Stimulated activated naive CD4-positive, alpha-beta T cell treated with Interleukin-2 at 50 U/mL for 16 hours (primary cell): ENCODE data around the gene ADRB1.

Experiments used
- DNase-seq: peaks from one replicate; lab custom pipeline; 2025; lab: John Stamatoyannopoulos, UW

Gene ADRB1

DNA sequence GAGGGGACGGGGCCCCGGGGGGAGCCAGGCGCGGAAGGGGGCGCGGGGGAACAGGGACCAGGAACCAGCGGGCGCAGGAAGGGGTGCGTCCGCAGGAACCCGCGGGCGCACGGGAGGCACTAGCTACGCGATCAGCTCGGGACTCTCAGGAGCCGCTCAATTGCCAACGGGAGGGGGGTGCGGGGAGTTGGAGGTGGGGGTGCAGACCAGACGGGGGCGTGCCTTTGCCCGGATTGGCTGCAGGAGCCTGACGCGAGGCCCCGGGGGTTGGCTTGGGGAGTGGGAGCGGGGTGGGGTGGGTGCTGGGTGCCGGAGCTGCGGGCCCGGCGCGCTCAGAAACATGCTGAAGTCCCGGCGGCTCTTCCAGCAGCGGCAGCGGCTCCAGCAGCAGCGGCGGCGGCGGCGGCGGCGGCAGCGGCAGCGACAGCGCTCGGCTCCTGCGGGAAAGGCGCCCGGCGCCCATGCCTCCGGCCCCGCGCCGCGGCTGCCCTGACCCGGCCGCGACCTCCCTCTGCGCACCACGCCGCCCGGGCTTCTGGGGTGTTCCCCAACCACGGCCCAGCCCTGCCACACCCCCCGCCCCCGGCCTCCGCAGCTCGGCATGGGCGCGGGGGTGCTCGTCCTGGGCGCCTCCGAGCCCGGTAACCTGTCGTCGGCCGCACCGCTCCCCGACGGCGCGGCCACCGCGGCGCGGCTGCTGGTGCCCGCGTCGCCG lies at the start of gene ADRB1:
Gene ADRB1, plus strand, starts transcription at position 335 of the 715 bp plus-strand sequence. Its CDS starts 267 bp downstream, at position 602.
- no peak for DNase-seq

DNA sequence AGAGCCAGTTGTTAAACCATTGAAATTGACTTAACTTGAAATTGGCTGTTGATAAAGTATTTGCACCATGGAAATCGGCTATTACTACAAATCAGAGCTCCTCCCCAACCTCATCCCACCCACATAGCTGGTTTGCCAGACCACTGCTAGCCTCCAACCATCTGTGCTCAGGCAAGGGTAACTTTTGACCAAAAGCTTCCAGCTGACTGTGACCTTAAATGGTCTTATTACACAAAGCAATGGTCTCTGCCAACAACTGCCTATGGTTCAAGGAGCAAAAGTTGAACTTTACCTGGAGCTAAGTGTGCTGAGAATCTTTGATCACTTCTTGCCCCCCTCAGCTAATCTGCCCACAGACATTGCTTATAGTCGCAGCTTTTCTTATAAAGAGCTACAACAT lies 48.5 kb upstream of the ADRB1 start:
- no peak for DNase-seq

DNA sequence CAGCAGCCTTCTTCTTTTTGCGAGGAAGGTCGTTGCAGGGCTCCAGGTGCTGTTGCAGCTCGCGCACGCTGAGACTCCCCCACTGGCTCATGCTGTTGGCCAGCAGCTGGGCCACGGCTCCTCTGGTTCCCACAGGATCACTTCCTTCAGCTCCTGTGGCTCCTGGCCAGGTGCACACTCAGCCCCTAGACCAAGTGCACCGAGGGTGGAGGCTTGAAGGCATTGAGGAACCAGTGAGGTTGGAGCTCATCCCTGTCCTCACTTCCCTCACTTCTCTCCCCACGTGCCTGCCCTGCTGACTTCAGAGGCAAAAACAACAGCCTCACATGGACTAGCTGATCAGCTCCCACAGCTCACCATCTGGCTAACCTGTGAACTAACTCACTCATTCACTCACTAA lies 46.2 kb upstream of the ADRB1 start:
- no peak for DNase-seq

GRCh38 chr10:113999531-113999930 lies 44.1 kb upstream of the ADRB1 start:
- no peak for DNase-seq

GRCh38 chr10:114000457-114001010 lies 43.1 kb upstream of the ADRB1 start:
- no peak for DNase-seq

- no peak for DNase-seq
Observed at GRCh38 chr10:114002422-114002821, 41.2 kb upstream of the ADRB1 start.

- no peak for DNase-seq
Observed at GRCh38 chr10:114003161-114003941, 40.3 kb upstream of the ADRB1 start.

DNA sequence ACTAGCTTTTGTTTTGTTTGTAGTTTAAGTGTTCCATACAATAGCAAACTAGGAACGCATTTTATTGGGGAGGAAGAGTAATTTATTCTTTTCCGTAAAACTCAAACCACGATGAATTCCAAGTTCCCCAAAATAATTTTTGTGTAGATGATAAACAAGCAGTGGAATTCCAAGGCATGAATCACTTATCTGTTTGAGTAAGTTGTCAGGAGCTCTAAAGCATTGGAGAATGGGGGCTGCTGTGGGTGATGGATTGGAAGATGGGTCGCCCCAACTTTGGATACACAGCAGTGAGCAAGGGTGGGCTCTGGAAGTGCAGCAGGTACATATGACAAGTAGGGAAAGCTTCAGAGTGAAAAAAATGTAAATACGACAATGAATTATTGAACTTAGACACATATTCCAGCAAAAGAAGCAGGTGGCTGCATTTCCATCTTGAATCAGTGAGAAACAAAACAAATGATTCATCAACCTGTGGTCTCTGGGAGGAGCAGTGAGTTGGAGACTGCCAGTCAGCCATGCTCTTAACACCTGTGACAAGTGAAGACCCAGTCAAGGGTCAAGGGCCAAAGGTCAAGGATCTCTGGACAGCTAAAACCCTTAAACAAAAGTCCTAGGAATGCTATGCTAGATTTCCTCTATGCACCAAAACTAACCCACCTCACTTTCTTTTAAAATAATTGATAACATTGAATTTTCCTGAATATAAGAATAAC lies 34.2 kb upstream of the ADRB1 start:
- no peak for DNase-seq

GRCh38 chr10:114010316-114010715 lies 33.4 kb upstream of the ADRB1 start:
- no peak for DNase-seq

GRCh38 chr10:114012650-114013049 lies 31.0 kb upstream of the ADRB1 start:
- DNase-seq = no peak

DNA sequence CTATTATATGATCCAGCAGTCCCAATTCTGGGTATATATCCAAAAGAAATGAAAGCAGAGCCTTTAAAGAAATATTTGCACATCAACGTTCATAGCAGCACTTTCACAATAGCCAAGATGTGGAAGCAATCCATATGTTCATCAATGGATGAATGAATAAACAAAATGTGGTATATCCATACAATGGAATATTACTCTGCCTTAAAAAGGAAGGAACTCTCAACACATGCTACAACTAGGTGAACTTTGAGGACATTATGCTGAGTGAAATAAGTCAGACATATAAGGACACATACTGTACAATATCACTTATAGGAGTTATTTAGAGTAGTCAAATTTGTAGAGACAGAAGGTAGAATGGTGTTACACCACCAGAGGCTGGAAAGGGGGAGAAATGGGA lies 28.0 kb upstream of the ADRB1 start:
- no peak for DNase-seq

DNA sequence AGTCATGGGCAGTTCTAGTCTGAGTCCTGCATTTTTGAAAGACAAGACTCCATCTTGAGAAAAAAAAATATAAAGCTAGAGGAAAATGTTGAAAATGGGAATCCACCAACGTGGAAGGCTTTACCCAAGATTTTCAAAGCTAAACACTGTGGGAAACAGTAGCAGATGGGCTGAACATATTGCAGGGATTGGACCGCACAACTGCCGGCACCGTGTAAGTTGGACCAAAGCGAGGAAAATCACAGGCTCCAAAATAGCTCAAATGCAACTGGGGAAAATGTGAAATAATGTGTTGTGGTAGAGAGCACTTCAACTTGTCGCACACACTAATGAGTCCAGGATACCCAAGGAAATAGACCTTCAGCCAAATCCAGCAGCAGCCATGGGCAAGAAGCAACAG lies 26.4 kb upstream of the ADRB1 start:
- no peak for DNase-seq

DNA sequence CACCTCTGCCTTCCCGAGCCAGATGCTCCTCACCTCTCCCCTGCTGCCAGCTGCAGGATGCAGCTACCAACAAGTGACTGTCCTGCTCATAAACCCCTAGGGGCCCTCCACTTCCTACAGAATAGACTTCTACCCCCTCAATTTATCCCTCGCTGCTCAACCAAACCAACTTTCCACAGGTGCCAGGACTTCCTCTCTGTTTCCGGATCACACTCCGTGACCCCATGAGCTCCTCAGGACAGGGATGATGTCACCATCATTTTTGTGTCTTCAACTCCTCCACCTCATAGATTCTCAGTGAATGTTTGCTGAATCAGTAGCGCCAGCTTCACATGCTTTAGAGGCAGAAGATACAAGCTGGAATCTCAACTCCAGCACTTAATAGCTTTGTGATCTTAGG lies 25.8 kb upstream of the ADRB1 start:
- no peak for DNase-seq

DNA sequence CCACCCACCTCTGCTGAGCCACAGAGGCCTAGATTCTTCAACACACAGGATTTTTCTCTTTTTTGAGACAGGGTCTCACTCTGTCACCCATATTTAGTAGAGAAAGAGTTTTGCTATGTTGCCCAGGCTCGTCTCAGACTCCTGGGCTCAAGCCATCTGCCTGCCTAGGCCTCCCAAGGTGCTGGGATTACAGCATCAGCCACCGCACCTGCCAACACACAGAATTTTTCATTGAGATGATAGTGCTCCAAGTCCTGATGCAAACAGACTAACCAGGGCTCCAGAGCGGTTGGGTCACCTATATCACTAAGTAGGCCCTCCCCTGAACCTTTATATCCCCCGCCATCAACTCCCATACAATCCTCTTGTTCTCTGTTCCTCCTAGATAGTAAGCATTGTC lies 24.4 kb upstream of the ADRB1 start:
- DNase-seq = no peak

DNA sequence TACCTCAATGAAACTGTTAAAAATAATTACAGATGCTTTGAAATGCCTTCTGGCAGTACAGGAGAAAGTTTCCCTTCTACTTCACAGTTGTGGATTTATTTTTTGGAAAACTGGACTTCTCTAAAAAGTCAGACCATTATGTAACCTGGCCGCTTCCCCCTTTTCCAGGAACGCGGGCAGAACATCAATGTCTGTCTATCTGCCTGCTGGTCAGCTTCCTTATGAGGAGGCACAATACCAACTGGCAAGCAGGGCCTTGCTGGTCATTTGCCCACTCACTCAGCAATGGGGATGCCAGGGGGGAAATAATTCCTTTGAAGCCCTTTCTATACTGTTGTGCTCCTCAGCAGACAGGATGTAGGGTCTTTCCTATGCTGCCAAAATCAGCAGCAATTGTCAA lies 22.5 kb upstream of the ADRB1 start:
- DNase-seq = no peak

DNA sequence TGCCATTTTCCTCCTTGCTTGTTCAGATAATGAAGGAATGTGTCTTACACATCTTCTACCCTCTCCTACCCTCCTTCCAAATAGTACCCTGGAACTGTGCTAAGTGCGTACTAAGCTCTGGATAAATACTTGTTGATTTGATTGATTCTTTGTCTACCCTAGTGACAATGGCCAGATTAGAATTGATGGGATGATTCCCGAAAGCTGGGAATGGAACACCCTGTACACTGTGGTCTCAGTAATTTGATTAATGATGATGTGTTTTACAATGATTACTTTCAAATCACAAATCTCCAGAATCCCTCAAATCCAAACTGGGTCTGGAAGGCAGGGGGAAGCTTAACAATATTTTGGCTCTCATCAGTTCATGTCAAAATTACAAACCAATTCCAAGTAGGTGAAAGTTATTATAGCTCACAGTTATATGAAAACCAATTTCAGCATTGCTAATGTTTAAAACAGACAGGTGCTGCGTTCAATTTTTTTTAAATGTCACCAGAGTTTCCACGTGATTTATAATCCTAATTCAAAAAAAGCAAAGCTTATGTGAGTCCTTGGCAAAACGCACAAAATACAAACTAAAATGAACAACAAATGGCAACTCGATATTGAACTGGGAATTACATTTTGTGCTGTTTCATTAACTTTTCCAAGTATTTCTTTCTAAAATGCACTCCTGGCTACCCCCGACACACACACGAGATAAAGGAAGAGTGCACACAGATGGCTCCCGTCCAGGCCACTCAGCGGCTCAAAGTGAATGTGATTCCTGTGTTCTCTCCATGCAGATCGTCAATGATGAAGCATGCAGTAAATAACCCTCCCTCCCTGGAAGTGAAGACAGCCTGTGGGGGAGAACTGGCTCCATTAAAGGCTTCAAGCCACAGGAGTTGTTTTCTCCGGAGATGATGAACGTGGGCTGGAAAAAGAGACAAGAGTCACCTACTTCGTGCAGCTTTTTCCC lies 21.7 kb upstream of the ADRB1 start:
- DNase-seq = no peak

DNA sequence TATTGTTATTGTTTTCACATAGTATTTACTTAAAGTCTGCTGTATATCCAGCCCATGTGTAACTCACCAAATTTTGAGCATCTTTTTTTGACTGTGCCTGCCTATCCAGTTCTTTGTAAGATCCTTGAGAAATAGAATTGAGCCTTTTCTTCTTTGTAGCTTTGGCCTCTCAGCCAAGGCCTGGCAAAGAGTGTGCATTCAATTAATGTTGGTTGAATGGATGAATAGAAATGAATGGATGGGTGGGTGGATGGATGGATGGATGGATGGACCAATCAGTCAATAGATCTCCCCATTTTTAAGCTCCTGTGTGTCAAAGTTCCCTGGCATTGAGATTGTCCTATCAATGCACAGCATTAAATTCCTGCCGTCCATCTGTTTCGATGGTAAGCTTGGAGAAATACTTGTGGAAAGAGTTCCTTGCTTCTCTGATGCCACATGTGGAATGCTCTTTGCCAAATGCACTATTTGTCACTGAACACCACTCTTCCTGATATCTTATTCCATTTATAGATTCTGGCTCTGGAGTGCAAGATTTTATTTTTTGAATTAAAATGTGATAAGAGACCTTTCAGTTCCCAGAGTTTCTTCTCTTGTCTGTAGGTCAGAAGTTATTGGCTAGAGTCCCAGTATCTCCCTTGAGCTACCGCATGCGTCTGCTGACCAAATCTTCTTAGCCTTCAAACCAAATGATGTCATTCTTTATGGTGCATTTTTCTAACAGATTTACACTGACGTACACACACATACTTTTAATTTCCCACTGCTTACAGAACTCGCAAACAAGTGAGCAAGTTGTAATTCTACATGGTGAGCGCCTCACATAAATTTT lies 20.7 kb upstream of the ADRB1 start:
- no peak for DNase-seq

- no peak for DNase-seq
Observed at GRCh38 chr10:114024876-114025610, 18.6 kb upstream of the ADRB1 start.

DNA sequence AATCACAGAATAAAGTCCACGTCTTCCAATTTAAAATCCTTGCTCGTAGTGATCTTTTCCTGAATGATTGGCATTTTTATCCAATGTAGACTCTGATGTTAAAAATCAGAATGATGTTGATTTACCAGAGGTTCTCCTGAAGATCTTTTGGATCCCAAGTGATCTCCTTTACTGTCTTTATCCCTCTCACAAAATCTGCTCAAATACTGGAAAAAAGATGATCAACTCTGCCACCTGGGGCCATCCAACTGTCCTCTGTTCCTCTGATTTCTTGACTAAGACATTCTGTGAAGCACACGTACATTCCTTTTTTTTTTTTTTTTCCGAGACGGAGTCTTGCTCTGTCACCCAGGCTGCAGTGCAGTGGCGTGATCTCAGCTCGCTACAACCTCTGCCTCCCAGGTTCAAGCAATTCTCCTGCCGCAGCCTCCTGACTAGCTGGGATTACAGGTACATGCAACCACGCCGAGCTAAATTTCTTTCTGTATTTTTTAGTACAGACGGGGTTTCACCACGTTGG lies 18.0 kb upstream of the ADRB1 start:
- DNase-seq = no peak
